Small intestine (tissue), 7 donors: Measurements from ENCODE around the gene AKAP8. TPM values are rescaled to one million over a fixed set of nuclear protein-coding genes. Genes with fewer than 3 reads are reported as not detected.

Source experiments
- DNase-seq, 2 donors: peaks; one replicate each; pipeline versions ENCODE4 v3.0.0 to v3.0.0-alpha.2; 2013
- FAIRE-seq: peaks from 2 replicates; lab custom pipeline; 2012; peaks lifted over from hg19 to GRCh38; lab: Jason Lieb, UNC
- H3K27ac ChIP-seq, 3 donors: one replicate each; pipeline ENCODE4 v1.5.1; 2013; ENCODE audit warnings: low read length in 2 of 3, mild to moderate bottlenecking in 2 of 3, control low read depth in 1 of 3, inconsistent platforms in 1 of 3, low read depth in 1 of 3, moderate library complexity in 1 of 3
- H3K27me3 ChIP-seq, 3 donors: one replicate each; pipeline ENCODE4 v1.6.1; 2013; ENCODE audit warnings: low read length in 3 of 3, inconsistent platforms in 1 of 3; ENCODE audit not compliant: control insufficient read depth in 3 of 3, insufficient read depth in 3 of 3
- H3K36me3 ChIP-seq, 3 donors: one replicate each; pipeline ENCODE4 v1.6.1; 2013; ENCODE audit warnings: low read length in 3 of 3, inconsistent platforms in 1 of 3, low read depth in 1 of 3, mild to moderate bottlenecking in 1 of 3, moderate library complexity in 1 of 3; ENCODE audit not compliant: control insufficient read depth in 3 of 3, insufficient read depth in 2 of 3
- H3K4me1 ChIP-seq, 3 donors: one replicate each; pipeline ENCODE4 v1.6.1; 2013; ENCODE audit warnings: low read length in 2 of 3, inconsistent platforms in 1 of 3, low read depth in 1 of 3, mild to moderate bottlenecking in 1 of 3, moderate library complexity in 1 of 3; ENCODE audit not compliant: control insufficient read depth in 3 of 3, insufficient read depth in 2 of 3
- H3K4me3 ChIP-seq, 3 donors: one replicate each; pipeline ENCODE4 v1.5.1; 2013; ENCODE audit warnings: low read length in 3 of 3, control low read depth in 1 of 3, inconsistent platforms in 1 of 3, low read depth in 1 of 3, mild to moderate bottlenecking in 1 of 3, moderate library complexity in 1 of 3
- H3K9me3 ChIP-seq, 2 donors: one replicate each; pipeline ENCODE4 v1.6.1; 2013; ENCODE audit warnings: low read depth in 1 of 2, low read length in 1 of 2; ENCODE audit not compliant: control insufficient read depth in 2 of 2, insufficient read depth in 1 of 2
- WGBS, 3 donors: extraction: QIAGEN DNeasy Blood & Tissue Kit; methylation state at CpG; one replicate each; pipeline ENCODE4 v1.1.7; 2013; 5-methylcytosine and 5-hydroxymethylcytosine counted together
- polyA plus RNA-seq, 4 donors: library from polyadenylated mRNA; stranded (reverse) in 3 of 4; unstranded in 1 of 4; fragments of 200-250 nt in 3 of 4; fragments of 120-200 nt in 1 of 4; gene quantifications; one replicate each; pipeline versions ENCODE4 v1.2.1 to v1.2.3, GENCODE V29; 2013
- donor health status: healthy with polysubstance abuse.
- donor health status: control.
- donor health status: control.
- donor health status: Bipolar disorder and iron deficiency.
- donor health status: healthy.

The AKAP8 gene
- polyA plus RNA-seq, 4 donors: 14.1 to 26.5 (median 19.0) TPM

DNA sequence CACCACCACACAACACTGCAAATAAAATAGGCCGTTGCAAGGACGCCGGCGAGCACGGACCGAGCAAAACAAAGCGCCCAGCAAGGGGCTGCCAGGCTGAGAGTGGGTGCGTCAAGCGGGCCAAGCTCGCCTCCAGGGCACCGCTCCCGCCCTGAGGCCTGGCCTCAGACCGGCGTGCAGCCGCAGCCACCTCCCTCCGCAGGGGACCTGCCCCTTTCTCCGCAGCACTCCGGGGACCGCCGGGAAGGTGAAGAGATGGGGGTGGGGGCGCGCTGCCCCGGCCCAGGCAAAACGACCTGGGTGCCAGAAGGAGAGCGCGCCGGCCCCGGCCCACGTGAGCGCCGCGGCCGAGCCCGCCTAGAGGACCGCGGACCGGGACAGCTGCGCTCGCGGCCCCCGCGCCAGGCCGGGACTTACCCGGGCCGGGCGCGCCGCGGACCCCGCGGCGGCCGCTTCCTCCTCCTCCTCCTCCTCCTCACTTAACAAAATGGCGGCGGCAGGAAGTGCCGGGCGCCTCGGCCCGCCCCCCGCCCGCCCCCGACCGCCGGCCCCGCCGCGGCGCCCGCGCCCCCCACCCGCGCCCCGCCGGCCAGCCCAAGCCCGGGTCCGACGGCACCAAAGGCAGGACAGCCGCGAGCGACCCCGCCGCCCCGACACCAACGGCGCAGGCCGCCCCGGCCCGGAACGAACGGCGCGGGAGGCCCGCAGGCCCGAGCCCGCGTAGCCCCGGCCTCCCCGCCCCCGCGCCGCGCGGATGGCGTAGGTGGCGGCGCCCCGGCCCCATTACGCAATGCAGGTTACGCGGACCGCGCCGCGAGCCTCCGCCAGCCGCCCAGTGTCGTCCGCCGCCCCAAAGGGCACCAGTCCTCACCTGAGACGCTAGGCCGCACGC is 47.9 kb downstream of the AKAP8 start:
- H3K4me1 ChIP-seq: peaks cover 7 to 15% (median 14%) of the 10 kb centered on the region in 3 donors
- H3K36me3 ChIP-seq: no peaks in the 10 kb centered on the region
- peak overlapping the region; percentile 69 to 100 (median 87) for H3K4me3 ChIP-seq
- H3K27me3 ChIP-seq: no peaks in the 10 kb centered on the region
- 0 to 1% (median 0%) methylated on average over 17 to 122 of the region's 122 CpGs for WGBS, 3 donors
- H3K27ac ChIP-seq: peak overlapping the region; percentile 72 to 98 (median 94)
- H3K9me3 ChIP-seq: no peaks in the 10 kb centered on the region
- no peak for FAIRE-seq
- peak; percentile 54 to 82 for DNase-seq

DNA sequence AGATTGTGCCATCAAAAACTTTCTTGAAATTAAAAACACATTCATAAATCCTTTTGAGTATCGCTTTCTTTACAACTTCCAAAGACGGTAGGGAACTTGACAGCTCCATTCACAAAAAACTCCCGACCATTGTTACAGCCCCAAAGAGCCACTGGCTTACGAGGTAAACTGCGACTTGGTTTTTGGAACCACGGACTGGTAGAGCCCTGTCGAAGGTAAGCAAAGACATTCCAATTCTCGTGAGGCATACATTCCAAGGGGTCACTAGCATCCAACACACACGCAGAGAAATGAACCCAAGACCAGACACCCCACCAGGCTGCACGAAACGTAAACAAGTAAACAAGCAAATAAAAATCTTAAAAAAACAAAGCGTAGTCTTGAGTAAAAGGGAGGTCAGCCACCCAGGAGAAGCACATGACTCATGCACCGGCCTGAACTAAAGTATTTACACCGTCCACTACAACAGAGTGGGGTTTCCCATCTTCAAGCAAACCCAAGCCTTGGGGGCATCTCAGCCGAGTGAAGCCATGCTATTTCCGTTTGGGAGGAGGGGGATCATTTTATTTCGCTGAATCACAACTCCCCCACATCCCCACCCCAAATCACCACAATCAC is 48.7 kb downstream of the AKAP8 start:
- Histone ChIP-seq H3K9me3 (no peaks in the 10 kb centered on the region), H3K4me1 (peaks cover 9 to 15% (median 15%) of the 10 kb centered on the region in 3 donors)
- peak; percentile 42 to 57 for DNase-seq

DNA sequence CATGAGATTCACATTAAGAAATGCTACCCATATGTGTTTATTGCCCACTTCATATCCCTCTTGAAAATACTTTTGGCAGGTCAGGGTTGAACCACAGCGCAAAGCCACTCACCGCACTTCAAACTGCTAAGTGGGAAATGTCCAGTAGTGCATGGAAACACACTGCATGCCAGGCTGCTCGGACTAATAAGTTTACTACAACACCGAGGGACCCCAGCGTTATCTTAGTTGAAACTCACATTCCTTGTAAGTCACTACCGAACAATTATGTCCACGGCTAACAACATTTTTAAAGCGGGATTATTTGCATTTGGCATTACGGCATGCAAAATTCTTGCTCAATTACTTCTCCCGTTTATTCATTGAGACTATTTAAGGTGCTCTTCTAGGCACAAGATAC is 51.3 kb downstream of the AKAP8 start:
- Histone ChIP-seq H3K9me3 (no peaks in the 10 kb centered on the region), H3K27me3 (no peaks in the 10 kb centered on the region), H3K36me3 (no peaks in the 10 kb centered on the region), H3K4me1 (peaks cover 28 to 32% (median 29%) of the 10 kb centered on the region in 3 donors), H3K4me3 (no peak overlapping the region), H3K27ac (no peak overlapping the region)
- FAIRE-seq (no peak), DNase-seq (no peak)
- 65 to 84% (median 81%) methylated on average over 10 of the region's 10 CpGs for WGBS, 3 donors

More for the DNA sequence above, 48.7 kb downstream of the AKAP8 start:
- H3K27me3 ChIP-seq: no peaks in the 10 kb centered on the region
- FAIRE-seq: no peak
- H3K4me3 ChIP-seq: peak overlapping the region; percentile 69 to 100 (median 87)
- peak overlapping the region; percentile 42 to 92 (median 71) for H3K27ac ChIP-seq
- no peaks in the 10 kb centered on the region for H3K36me3 ChIP-seq
- WGBS, 3 donors: 4 to 5% (median 4%) methylated on average over 17 of the region's 17 CpGs

DNA sequence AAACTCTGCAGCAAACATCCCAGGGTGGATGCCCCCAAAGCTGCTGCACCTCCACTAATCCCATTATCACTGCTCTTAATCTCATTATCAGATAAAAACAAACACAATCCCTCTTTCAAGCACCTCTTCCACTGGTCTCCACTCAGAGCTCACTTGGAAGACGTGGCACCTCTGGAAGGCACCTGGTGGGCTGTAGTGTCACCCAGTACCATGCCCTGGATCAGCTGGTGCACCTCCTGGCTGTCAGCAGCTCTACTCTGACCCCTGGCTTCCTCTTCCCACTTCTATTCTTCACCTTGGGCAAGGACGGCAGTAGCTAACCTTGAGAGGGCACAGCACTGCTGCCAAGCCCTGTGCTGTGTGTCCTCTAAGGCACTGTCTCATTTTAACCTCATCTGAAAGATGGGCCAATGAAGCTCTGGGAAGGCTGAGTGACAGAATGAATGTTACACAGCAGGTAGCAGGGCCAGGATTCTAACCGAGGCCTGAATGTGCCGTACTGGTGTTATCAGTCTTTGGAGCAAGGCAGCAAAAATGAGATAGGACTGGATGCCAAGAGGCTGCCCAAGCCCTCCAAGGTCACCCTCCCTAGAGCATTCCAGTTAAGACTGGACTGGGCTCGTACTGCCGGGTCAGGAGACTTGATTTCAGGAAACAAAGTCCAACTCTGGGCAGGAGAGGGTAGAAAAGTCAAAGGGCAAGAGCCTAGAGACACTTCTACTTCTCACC is 54.6 kb downstream of the AKAP8 start:
- H3K27me3 ChIP-seq: no peaks in the 10 kb centered on the region
- H3K4me1 ChIP-seq: peaks cover 24 to 46% (median 27%) of the 10 kb centered on the region in 3 donors
- no peak overlapping the region for H3K4me3 ChIP-seq
- 18 to 29% (median 24%) methylated on average over 6 of the region's 6 CpGs for WGBS, 3 donors
- H3K27ac ChIP-seq: peak overlapping the region in 2 of 3 donors; percentile 34 to 41
- H3K36me3 ChIP-seq: no peaks in the 10 kb centered on the region
- DNase-seq: peak; percentile 41 to 81
- no peak for FAIRE-seq
- no peaks in the 10 kb centered on the region for H3K9me3 ChIP-seq

DNA sequence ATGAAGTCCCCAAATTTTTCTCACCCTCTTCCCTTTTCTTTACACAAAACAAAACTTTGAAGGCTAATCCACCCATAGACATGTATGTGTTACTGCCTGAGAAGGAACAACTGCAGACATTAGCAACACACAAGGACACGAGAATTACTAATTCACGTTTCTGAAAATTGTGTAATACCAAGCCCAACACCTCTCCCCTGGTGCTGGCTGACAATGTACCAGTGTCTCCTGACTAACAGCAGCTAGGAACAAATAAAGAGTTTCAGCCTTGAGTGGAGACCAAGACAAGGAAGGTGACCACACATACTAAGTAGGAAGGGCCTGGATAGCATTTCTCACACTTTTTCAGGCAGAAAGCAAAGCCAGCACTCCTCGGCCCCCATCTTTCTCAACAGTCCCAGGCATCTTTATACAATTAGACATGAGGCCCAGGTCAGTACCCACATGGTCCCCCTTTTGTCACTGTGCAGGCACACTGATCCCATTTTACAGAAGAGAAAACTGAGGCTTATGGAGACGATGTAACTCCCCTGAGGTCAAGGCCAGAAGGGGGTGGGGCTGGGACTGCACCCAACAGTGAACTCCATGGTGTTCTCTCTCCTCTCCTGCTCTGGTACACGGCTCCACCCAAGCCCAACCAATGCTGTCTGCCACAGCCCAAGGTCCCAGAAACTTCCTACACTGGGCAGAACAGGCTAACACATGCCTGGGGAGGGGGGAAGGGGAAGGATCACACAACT is 55.9 kb downstream of the AKAP8 start:
- H3K27ac ChIP-seq: peak overlapping the region in 2 of 3 donors; percentile 29 to 45
- no peaks in the 10 kb centered on the region for H3K9me3 ChIP-seq
- H3K36me3 ChIP-seq: no peaks in the 10 kb centered on the region
- H3K4me3 ChIP-seq: no peak overlapping the region
- DNase-seq (peak in 1 of 2 donors; percentile 58), FAIRE-seq (no peak)
- H3K27me3 ChIP-seq: no peaks in the 10 kb centered on the region
- H3K4me1 ChIP-seq: peaks cover 21 to 52% (median 25%) of the 10 kb centered on the region in 3 donors
- WGBS, 3 donors: 24 to 27% (median 25%) methylated on average over 5 of the region's 5 CpGs

DNA sequence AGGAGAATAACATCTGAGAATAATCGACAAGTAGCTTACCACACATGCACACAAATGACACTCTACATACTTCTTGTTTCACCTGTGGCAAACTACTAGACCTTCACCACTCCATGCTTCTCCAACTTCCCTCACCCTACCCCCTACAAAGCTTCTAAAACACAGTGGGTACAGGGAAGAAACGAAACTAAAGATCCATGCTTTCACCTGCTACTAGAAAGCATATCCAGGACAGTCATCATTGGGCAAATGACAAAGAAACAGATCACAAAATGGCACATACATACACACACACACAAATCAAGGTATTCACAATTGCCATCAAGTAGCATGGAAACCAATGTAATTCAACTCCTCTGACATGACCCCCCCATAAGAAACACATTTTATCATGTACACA is 57.8 kb downstream of the AKAP8 start:
- H3K4me3 ChIP-seq: no peak overlapping the region
- no peaks in the 10 kb centered on the region for H3K27me3 ChIP-seq
- FAIRE-seq: no peak
- DNase-seq: no peak
- peaks cover 19 to 59% (median 27%) of the 10 kb centered on the region in 3 donors for H3K4me1 ChIP-seq
- WGBS, 3 donors: 37 to 58% (median 50%) methylated on average over 2 of the region's 2 CpGs
- H3K36me3 ChIP-seq: peaks cover 0 to 5% (median 0%) of the 10 kb centered on the region in 3 donors
- H3K27ac ChIP-seq: peak overlapping the region in 1 of 3 donors; percentile 45
- no peaks in the 10 kb centered on the region for H3K9me3 ChIP-seq

DNA sequence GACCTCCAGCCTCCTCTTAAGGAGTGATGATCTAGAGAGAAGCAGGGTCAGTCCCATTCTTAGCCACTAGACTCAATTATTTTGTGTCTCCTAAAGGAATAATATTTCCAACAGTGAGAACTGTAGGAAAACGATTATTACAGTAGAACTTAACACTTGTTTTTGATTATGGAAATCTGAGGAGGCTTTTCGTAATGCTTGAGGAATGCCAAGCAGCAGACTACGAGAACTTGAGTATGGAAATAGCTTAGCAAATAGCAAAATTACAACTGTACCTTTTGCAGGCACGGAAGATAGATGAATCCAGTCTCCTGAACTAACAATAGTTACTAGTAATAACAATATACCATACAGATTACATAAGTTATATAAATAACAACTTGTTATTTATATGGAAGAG is 59.5 kb downstream of the AKAP8 start:
- Histone ChIP-seq H3K27me3 (no peaks in the 10 kb centered on the region), H3K4me3 (no peak overlapping the region), H3K9me3 (no peaks in the 10 kb centered on the region), H3K27ac (no peak overlapping the region), H3K36me3 (peaks cover 0 to 7% (median 0%) of the 10 kb centered on the region in 3 donors), H3K4me1 (peaks cover 18 to 55% (median 24%) of the 10 kb centered on the region in 3 donors)
- no peak for FAIRE-seq
- no peak for DNase-seq
- WGBS, 3 donors: 59 to 74% (median 73%) methylated on average over 4 of the region's 4 CpGs
